Adrenal gland (tissue), 5 donors: Measurements from ENCODE around the gene COA5.

Experiments used
- POLR2A ChIP-seq, 2 donors: fragments of 450-650 bp; IDR thresholded peaks; one replicate each; pipeline ENCODE4 v1.6.1; 2017; ENCODE audit warnings: antibody characterized with exemption in 2 of 2, mild to moderate bottlenecking in 2 of 2, moderate library complexity in 1 of 2
- TF ChIP-seq, protein P1 (sequence below), 6 experiments: fragments of 450-650 bp in 4 of 6; fragments of 200-600 bp in 2 of 6; sonication (generic) in 1 of 6; IDR thresholded peaks; 1 replicate in 5 of 6; 2 replicates in 1 of 6; pipeline versions ENCODE4 v1.5.1 to v1.8.0; 2016 to 2021; ENCODE audit warnings: antibody characterized with exemption in 6 of 6, mild to moderate bottlenecking in 2 of 6, moderate library complexity in 1 of 6
- donor health status: DM: no; HTN: no; CAD: no.

DNA sequence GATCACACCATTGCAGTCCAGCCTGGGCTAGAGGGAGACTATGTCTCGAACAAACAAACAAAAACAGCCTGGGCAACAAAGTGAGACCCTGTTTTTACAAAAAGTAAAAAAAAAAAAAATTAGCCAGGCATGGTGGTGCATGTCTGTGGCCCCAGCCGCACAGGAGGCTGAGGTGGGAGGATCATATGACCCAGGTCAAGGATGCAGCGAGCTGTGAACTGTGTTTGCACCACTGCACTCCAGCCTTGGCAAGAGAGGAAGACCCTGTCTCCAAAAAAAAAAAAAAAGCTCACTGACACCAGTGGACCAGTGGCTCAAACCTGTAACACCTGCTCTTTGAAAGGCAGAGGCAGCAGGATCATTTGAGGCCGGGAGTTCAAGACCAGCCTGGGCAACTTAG is 40.1 kb upstream of the COA5 start:
- TF ChIP-seq, protein P1, sequence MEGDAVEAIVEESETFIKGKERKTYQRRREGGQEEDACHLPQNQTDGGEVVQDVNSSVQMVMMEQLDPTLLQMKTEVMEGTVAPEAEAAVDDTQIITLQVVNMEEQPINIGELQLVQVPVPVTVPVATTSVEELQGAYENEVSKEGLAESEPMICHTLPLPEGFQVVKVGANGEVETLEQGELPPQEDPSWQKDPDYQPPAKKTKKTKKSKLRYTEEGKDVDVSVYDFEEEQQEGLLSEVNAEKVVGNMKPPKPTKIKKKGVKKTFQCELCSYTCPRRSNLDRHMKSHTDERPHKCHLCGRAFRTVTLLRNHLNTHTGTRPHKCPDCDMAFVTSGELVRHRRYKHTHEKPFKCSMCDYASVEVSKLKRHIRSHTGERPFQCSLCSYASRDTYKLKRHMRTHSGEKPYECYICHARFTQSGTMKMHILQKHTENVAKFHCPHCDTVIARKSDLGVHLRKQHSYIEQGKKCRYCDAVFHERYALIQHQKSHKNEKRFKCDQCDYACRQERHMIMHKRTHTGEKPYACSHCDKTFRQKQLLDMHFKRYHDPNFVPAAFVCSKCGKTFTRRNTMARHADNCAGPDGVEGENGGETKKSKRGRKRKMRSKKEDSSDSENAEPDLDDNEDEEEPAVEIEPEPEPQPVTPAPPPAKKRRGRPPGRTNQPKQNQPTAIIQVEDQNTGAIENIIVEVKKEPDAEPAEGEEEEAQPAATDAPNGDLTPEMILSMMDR (IDR thresholded peaks at IDR 0.05): no peak
- no peak for TF ChIP-seq POLR2A (IDR thresholded peaks at IDR 0.05)
